Hypothalamus (tissue), 51 donors: ENCODE measurements around the gene CEP128.

ENCODE experiments used
- DNase-seq, 51 donors: peaks; one replicate each; lab custom pipeline; 2025; lab: John Stamatoyannopoulos, UW

The CEP128 gene

GRCh38 chr14:80564051-80564450, 377.5 kb downstream of the CEP128 start:
- DNase-seq: no peak

GRCh38 chr14:80560800-80561657, 380.5 kb downstream of the CEP128 start:
- DNase-seq: no peak

GRCh38 chr14:80554139-80554538, 387.4 kb downstream of the CEP128 start:
- no peak for DNase-seq

- DNase-seq: peak in 10 of 51 donors; percentile 1 to 22 (median 6)
Observed at GRCh38 chr14:80549141-80549540, 392.4 kb downstream of the CEP128 start.

- DNase-seq: no peak
Observed at GRCh38 chr14:80545935-80546854, 395.3 kb downstream of the CEP128 start.

- DNase-seq: no peak
Observed at GRCh38 chr14:80544366-80544765, 397.2 kb downstream of the CEP128 start.

GRCh38 chr14:80543211-80543610, 398.3 kb downstream of the CEP128 start:
- DNase-seq: no peak

GRCh38 chr14:80538633-80539375, 402.7 kb downstream of the CEP128 start:
- DNase-seq: no peak

- DNase-seq: no peak
Observed at GRCh38 chr14:80537626-80538025, 403.9 kb downstream of the CEP128 start.

GRCh38 chr14:80536456-80536855, 405.1 kb downstream of the CEP128 start:
- no peak for DNase-seq

- no peak for DNase-seq
Observed at GRCh38 chr14:80535171-80535570, 406.4 kb downstream of the CEP128 start.

GRCh38 chr14:80523518-80524117, 417.9 kb downstream of the CEP128 start:
- DNase-seq: no peak

- no peak for DNase-seq
Observed at GRCh38 chr14:80522936-80523335, 418.6 kb downstream of the CEP128 start.

- DNase-seq: no peak
Observed at GRCh38 chr14:80522411-80522810, 419.1 kb downstream of the CEP128 start.

- no peak for DNase-seq
Observed at GRCh38 chr14:80521456-80521855, 420.1 kb downstream of the CEP128 start.

GRCh38 chr14:80519002-80519401, 422.5 kb downstream of the CEP128 start:
- DNase-seq: no peak

- DNase-seq: no peak
Observed at GRCh38 chr14:80518173-80518572, 423.4 kb downstream of the CEP128 start.

GRCh38 chr14:80507292-80507869, 434.2 kb downstream of the CEP128 start:
- DNase-seq: no peak

GRCh38 chr14:80504781-80505180, 436.8 kb downstream of the CEP128 start:
- DNase-seq: no peak

GRCh38 chr14:80498533-80498932, 443.0 kb downstream of the CEP128 start:
- no peak for DNase-seq
